GF-D8 (cell line): Measurements from ENCODE around the gene DNAJB2.
"Not testable (repeated sequence)": the region's sequence is repeated elsewhere in the genome, so short reads cannot be mapped to it uniquely, and the experiment has no call there.

Experiments
- DNase-seq: peaks from one replicate; lab custom pipeline; 2025; lab: John Stamatoyannopoulos, UW

Gene DNAJB2

DNA sequence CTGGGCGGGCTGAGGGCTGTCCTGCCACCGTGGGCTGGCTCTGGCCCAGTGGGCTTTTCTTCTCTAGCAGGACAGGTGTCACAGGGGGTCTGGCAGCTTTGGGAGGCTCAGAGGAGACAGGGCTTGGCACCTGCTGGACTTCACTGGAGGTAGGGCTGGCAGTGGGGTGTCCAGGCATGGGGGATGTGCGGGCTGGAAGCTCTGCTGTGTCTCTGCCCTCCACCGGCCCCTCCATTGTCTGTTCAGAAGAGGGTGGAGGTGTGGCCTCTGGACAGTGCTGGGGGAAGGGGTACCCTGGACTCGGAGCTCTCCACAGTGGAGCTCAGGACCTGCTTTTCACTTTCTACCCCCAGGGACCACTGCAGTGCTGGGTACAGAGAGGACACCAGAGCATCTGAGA lies 20.9 kb downstream of the DNAJB2 start:
- no peak for DNase-seq

GRCh38 chr2:219302412-219302968 lies 23.3 kb downstream of the DNAJB2 start:
- DNase-seq: no peak

- no peak for DNase-seq
Observed at GRCh38 chr2:219304223-219304622, 25.1 kb downstream of the DNAJB2 start.

- DNase-seq: no peak
Observed at GRCh38 chr2:219306047-219306446, 26.9 kb downstream of the DNAJB2 start.

- no peak for DNase-seq
Observed at GRCh38 chr2:219308142-219309101, 29.3 kb downstream of the DNAJB2 start.

- DNase-seq: no peak
Observed at GRCh38 chr2:219309278-219309677, 30.1 kb downstream of the DNAJB2 start, which contains the start of gene PTPRN. Gene PTPRN (minus strand): TSS chr2:219309401. CDS start chr2:219309332, 69 bp downstream.

DNA sequence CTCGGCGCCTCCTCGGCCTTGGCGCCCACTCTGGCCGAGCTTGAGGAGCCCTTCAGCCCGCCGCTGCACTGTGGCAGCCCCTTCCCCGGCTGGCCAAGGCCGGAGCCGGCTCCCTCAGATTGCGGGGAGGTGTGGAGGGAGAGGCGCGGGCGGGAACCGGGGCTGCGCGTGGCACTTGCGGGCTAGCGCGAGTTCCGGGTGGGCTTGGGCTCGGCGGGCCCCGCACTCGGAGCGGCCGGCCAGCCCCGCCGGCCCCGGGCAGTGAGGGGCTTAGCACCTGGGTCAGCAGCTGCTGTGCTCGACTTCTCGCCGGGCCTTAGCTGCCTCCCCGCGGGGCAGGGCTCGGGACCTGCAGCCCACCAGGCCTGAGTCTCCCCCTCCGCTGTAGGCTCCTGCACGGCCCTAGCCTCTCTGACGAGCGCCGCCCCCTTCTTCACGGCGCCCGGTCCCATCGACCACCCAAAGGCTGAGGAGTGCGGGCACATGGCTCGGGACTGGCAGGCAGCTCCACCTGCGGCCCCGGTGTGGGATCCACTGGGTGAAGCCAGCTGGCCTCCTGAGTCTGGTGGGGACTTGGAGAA lies 33.6 kb downstream of the DNAJB2 start:
- DNase-seq: not testable (repeated sequence)

DNA sequence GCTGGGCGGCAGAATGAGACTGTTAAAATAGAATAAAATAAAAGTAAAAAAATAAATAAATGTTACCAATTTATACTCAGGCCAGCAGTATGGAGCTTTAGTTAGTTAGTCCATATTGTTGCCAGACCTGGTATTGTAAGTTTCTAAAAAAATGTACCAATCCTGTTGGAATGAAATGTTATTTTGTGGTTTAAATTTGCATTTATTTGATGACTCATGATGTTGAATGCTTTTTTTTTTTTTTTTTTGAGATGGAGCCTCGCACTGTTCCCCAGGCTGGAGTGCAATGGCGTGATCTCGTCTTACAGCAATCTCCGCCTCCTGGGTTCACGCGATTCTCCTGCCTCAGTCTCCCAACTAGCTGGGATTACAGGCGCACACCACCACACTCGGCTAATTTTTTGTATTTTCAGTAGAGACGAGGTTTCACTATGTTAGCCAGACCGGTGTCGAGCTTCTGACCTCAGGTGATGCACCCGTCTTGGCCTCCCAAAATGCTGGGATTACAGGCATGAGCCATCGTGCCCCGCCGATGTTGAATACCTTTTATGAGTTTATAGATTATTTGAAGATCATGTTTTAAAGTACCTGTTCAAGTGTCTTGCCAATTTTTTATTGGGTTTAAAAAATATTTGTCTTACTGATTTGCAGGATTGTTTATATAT lies 35.8 kb downstream of the DNAJB2 start:
- no peak for DNase-seq

DNA sequence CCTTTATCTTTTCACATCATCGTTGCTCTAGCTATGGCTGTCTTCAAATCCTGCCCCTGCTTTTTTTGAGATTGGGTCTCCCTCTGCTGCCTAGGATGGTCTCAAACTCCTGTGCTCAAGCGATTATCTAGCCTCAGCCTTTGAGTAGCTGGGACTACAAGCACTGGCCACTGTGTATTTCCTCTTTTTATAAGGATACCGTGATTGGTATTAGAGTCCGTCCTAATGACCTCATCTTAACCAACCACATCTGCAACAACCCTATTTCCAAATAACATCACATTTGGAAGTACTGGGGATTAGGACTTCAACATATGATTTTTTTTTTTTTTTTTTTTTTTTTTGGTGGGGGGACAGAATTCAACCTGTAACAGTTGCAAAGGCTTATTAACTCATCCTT lies 44.3 kb downstream of the DNAJB2 start:
- DNase-seq: no peak

DNA sequence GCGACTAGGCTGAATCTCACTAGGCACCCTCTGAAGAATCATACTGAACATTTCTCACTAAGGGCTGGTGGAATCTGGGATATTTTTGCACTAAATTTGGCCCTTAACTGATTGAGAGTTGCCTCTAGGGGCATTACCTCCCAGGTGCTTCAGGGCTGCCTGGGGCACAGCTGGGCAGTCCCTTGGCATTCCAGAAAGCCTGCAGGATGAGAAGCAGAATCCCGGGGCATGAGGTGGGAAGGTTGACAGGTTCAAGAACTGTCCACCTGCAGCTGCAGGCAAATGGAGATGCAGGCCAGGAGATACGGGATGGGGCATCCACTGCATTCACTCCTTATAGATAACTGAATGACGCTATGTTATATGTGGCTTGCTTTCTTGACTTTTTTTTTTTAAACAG lies 46.0 kb downstream of the DNAJB2 start:
- no peak for DNase-seq

DNA sequence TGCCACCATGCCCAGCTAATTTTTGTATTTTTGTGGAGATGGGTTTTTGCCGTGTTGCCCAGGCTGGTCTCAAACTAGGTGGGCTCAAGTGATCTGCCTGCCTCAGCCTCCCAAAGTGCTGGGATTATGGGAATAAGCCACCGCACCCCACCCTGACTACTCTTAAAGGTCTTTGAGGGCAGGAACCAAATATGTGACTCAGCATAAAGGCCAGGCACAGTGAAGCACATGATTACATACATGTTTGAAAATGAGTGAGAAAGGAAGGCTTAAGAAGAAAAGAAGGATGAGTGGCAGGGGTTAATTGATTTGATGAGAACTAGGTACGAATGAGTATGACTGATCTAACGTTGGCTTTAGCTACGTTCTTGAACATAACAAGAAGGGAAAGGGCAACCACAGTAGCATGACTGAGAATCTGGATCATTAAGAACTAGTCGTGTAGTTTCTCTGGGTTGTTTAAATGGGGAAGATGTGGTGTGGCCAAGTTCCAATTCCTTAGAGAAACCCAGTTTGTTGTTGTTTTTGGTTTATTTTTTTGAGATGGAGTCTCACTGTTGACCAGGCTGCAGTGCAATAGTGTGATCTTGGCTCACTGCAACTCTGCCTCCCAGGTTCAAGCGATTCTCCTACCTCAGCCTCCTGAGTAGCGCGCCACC lies 46.6 kb downstream of the DNAJB2 start:
- no peak for DNase-seq

- DNase-seq: no peak
Observed at GRCh38 chr2:219327719-219328118, 48.6 kb downstream of the DNAJB2 start.

- DNase-seq: no peak
Observed at GRCh38 chr2:219331560-219332213, 52.5 kb downstream of the DNAJB2 start.

- DNase-seq: no peak
Observed at GRCh38 chr2:219332542-219332941, 53.4 kb downstream of the DNAJB2 start, which contains the start of gene RESP18. Gene RESP18 (minus strand): TSS chr2:219332744.

DNA sequence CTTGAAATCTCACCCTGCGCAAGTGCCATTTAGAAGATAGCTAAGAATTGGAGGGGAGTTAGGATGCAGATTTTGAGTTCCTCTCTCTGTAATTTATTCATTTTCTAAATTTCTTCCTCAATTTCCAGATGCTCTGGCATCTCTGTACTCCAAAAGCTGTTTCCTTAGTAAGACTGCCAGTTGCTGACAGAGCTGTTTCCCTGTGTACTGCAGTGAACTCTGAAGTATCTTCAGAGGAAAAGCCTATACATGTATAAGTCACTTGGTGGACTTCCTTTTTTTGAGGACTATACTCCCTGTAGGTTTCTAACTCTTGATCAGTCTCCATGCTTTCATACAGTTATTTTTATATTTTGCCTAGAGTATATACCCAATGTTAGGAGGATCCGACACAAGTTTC lies 54.9 kb downstream of the DNAJB2 start:
- DNase-seq: no peak

DNA sequence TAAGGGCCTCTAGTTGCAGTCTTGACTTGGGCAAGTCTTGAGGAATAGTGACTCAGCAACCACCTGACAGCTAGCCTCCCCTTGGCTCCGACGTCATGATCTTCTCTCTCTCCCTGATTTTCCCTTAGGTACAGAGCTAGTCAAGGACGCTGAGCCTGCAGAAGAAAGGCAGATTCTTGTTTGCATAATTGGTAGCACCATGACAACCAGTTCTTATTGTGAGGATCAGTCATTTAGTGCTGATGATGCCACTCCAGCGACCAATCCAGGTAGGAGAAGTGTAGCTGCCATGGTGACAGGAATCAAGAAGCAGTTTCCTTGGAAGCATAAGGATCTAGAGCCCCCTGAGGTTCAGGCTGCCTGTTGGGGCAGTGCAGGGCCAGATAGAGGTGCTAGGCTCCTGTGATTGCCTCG lies 56.2 kb downstream of the DNAJB2 start:
- no peak for DNase-seq
